ENCODE measurements around the gene CD46.

Gene CD46

GRCh38 chr1:207806531-207807325, 54.9 kb downstream of the CD46 start:
- no peak overlapping the region; the same call in 1 of the 2 replicates for H3K27ac ChIP-seq
- TF ChIP-seq, protein P1, sequence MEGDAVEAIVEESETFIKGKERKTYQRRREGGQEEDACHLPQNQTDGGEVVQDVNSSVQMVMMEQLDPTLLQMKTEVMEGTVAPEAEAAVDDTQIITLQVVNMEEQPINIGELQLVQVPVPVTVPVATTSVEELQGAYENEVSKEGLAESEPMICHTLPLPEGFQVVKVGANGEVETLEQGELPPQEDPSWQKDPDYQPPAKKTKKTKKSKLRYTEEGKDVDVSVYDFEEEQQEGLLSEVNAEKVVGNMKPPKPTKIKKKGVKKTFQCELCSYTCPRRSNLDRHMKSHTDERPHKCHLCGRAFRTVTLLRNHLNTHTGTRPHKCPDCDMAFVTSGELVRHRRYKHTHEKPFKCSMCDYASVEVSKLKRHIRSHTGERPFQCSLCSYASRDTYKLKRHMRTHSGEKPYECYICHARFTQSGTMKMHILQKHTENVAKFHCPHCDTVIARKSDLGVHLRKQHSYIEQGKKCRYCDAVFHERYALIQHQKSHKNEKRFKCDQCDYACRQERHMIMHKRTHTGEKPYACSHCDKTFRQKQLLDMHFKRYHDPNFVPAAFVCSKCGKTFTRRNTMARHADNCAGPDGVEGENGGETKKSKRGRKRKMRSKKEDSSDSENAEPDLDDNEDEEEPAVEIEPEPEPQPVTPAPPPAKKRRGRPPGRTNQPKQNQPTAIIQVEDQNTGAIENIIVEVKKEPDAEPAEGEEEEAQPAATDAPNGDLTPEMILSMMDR (conservative IDR thresholded peaks at IDR 0.05) = no peak

DNA sequence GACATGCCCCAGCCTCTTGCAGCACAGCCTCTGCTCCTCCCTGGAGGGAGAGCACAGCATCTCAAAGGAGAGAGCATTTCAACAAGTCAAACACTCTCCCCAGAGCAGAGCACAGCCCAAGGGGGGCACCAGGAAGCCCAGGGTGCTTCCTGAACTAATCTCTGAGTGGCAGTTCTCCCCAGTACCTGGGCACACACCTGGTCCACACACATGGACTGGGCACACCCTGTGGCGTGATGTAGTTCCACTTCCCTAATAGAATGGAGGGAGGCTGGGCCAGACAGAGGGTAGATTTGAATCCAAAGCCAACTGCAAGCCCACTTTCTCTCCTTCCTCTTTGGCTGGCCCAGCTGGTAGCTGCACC, 55.5 kb downstream of the CD46 start:
- TF ChIP-seq, protein P1 (conservative IDR thresholded peaks at IDR 0.05) = no peak
- H3K27ac ChIP-seq = no peak overlapping the region; the same call in 1 of the 2 replicates

DNA sequence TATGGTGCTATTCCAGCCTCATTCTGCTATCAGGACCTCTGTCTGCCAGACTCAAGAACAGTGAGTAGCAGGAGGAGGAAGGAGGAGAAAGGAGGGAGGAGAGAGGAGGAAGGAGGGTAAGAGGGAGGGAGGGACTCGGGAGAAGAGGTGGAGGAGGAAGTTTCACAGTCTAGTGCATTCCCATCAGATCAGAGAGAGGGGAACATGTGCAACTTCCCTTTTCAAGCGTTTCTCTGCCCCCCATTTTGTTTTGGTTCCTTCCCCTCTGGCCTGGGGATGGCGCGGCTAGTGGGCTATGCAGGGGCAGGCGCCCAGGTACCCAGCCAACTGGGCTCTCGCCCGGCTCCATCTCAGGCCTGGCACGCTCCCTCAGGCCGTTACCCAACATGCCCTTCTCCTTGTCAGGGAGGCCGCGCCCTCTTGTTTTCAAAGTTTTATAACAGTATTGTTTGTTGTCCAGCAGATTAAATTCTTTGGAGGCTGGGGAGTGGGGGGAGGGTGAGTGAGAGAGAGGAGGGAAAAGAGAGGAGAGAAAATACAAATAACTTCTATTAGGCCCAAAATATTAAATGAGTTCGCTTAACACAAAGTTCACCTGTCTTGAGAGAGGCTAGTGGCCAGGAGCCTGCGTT, 56.0 kb downstream of the CD46 start:
- no peak overlapping the region; the same call in 1 of the 2 replicates for H3K27ac ChIP-seq
- TF ChIP-seq, protein P1 (conservative IDR thresholded peaks at IDR 0.05) = no peak

GRCh38 chr1:207808322-207808705, 56.5 kb downstream of the CD46 start:
- H3K27ac ChIP-seq = no peak overlapping the region
- TF ChIP-seq, protein P1 (conservative IDR thresholded peaks at IDR 0.05) = no peak

GRCh38 chr1:207808911-207809555, 57.2 kb downstream of the CD46 start:
- TF ChIP-seq, protein P1 (conservative IDR thresholded peaks at IDR 0.05) = no peak

GRCh38 chr1:207810173-207810572, 58.3 kb downstream of the CD46 start:
- TF ChIP-seq, protein P1 (conservative IDR thresholded peaks at IDR 0.05) = no peak
- 0 out of 2 replicates have a peak overlapping the region, but pooled peaks have one; percentile 4 for H3K27ac ChIP-seq

More at GRCh38 chr1:207808911-207809555, 57.2 kb downstream of the CD46 start:
- H3K27ac ChIP-seq = peak overlapping the region; percentile 5; the same call in 1 of the 2 replicates

All from VCaP (cell line).